Measurements from ENCODE around the gene OGN.
"Not testable (repeated sequence)": the region's sequence is repeated elsewhere in the genome, so short reads cannot be mapped to it uniquely, and the experiment has no call there.

The OGN gene

GRCh38 chr9:92404042-92404836 is at the start of gene OGN:
Gene OGN (minus strand): TSS chr9:92404578. CDS start chr9:92403407, 1,171 bp downstream.
- no peak for DNase-seq (ENCODE audit: low read depth)

DNA sequence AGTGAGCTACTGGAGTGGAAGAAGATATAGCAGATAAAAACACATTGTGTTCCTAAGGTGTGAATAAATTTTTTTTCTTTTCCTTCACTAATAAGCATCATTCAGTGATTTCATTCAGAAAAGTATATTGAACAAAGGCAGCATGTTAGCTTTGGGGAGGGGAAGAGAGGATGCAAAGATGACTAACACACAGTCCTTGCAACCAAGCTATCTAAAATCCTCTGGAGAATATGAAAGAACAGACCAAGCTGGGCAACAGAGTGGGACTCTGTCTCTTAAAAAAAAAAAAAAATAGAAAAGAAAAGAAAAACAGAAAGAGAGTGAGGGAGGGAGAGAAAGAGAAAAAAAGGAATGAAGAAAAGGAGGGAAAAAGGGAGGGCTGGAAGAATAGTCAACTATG is 42.2 kb upstream of the OGN start:
- DNase-seq (ENCODE audit: low read depth): no peak

DNA sequence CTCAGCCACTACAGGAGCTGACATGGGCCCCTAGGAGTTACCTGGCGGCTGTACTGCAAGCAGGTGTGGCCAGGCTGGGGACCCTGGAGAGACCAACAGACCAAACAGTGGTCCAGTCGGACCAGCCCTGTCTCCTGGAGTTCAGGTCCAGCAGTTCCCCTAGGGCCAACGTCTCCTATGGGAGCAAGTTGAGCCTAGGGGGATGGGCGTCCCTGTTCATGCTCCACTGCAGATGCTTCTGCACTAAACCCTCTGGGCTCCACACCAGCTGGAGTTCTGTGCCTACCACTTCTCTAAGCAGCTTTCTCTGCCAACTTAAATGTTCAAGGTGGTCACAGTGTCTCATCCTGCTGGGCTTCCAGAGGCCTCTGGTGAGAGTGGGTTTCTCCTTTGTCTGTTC is 40.5 kb upstream of the OGN start:
- no peak for DNase-seq (ENCODE audit: low read depth)

- DNase-seq (ENCODE audit: low read depth): no peak
Observed at GRCh38 chr9:92440751-92441046, 36.3 kb upstream of the OGN start.

DNA sequence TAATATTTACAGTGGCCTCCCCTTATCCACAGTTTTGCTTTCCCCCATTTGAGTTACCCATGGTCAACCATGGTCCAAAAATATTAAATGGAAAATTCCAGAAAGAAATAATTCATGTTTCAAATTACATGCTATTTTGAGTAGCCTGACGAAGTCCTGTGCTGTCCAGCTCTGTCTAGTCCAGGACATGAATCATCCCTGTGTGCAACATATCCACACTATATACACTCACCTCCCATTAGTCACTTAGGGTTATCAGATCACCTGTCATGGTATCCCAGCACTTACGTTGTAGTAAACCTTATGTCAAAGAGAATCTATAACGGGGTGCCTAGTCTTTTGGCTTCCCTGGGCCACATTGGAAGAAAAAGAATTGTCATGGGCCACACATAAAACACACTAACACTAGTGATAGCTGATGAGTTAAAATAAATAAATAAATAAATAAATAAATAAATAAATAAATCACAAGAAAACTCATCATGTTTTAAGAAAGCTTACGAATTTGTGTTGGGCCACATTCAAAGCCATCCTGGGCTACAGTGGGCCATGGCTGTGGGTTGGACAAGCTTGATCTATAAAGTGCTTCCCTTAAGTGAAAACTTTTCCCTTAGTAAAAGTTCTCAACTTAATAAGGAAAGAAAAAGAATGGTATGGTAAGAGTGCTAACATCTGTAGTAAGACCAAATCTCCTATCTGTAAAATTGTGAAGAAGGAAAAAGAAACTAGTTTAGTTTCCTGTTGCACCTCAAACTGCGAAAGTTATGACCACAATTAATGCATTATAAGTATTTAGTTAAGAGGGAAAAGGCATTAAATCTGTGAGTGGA is 35.8 kb upstream of the OGN start:
- no peak for DNase-seq (ENCODE audit: low read depth)

GRCh38 chr9:92438900-92439526 is 34.6 kb upstream of the OGN start:
- DNase-seq (ENCODE audit: low read depth): no peak

- DNase-seq (ENCODE audit: low read depth): no peak
Observed at GRCh38 chr9:92435263-92435662, 30.9 kb upstream of the OGN start.

GRCh38 chr9:92432972-92433548 is 28.7 kb upstream of the OGN start:
- no peak for DNase-seq (ENCODE audit: low read depth)

GRCh38 chr9:92432350-92432749 is 28.0 kb upstream of the OGN start:
- no peak for DNase-seq (ENCODE audit: low read depth)

DNA sequence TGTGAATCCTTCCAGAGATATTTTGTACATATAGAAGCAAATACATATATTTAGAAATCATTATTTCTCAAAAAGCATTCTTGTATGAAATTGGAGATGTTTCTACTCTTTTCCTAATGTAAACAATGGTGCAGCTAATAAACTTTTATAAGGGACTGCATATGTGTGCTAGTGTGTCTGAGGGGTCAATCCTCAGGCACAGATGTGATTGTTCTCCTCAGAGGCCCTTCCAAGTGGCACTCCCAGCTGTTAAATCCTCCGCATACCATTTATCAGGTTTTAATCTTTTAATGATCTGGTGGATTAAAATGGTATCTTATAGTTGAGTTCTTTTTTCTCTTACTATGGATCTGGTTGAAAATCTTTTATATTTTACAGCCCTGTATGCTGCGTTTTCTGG is 25.5 kb upstream of the OGN start:
- DNase-seq (ENCODE audit: low read depth): no peak

GRCh38 chr9:92426501-92427145 is 22.2 kb upstream of the OGN start:
- no peak for DNase-seq (ENCODE audit: low read depth)

DNA sequence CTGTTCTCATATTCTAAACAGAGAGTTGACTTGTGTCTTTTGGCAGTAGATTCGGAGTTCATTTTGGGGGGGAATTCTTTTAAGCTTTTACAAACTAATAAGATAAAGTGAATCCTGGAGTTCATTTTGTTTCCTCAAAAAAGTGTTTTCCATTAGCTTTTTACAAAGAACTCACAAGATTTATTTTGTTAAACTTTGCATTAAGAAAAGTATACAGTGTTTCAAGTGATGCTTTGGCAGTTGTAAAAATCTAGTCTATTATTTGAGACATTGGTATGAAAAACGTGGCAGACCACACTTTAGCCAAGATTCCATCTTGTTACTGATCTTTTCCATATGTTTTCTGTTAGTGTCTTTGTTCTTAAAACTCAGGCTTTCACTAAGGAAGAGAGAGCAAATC is 21.1 kb upstream of the OGN start:
- DNase-seq (ENCODE audit: low read depth): no peak

DNA sequence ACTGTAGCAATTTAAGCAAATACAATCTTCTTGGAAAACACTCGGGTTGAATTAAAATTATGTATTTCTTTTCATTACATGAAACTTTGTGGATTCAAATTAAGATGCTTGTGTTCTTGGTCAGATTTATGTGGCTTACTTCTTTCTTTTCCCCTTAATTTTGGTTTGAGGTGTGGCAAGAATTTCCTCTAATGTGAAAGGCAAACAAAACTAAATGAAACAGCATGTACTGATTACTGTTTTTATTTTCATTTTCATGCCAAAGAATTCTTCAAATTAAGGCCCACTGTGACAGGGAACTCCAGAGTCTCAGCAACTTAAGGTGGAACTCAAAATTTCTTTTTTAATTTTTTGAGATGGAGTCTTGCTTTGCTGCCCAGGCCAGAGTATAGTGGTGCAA is 20.0 kb upstream of the OGN start, which contains the start of gene OMD:
Gene OMD, minus strand, starts transcription at position 132 of the 400 bp plus-strand sequence. CDS start 6,913 bp downstream, outside the sequence.
- no peak for DNase-seq (ENCODE audit: low read depth)

- DNase-seq (ENCODE audit: low read depth): no peak
Observed at GRCh38 chr9:92423612-92424011, 19.2 kb upstream of the OGN start.

GRCh38 chr9:92422611-92423338 is 18.4 kb upstream of the OGN start:
- DNase-seq (ENCODE audit: low read depth): no peak

DNA sequence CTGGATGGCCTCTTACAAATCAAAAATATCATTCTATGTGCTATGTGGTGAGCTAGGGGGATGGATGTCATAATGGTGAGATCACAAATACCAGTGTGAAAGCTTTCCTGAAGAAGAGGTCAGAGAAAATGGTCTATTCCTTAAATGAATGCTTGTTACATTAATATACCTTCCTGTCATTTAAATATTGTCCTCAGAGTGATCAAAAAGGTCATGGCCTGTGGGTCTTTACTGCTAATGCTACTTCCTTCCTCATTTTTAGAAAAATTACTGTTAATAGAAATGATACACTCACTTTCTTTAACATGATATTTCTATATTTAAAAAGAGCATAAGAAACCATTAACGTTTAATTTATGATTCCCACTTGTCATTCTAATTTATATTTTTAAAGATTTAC is 10.2 kb upstream of the OGN start:
- DNase-seq (ENCODE audit: low read depth): no peak

GRCh38 chr9:92411157-92411556 is 6.8 kb upstream of the OGN start:
- not testable (repeated sequence) for DNase-seq (ENCODE audit: low read depth)

DNA sequence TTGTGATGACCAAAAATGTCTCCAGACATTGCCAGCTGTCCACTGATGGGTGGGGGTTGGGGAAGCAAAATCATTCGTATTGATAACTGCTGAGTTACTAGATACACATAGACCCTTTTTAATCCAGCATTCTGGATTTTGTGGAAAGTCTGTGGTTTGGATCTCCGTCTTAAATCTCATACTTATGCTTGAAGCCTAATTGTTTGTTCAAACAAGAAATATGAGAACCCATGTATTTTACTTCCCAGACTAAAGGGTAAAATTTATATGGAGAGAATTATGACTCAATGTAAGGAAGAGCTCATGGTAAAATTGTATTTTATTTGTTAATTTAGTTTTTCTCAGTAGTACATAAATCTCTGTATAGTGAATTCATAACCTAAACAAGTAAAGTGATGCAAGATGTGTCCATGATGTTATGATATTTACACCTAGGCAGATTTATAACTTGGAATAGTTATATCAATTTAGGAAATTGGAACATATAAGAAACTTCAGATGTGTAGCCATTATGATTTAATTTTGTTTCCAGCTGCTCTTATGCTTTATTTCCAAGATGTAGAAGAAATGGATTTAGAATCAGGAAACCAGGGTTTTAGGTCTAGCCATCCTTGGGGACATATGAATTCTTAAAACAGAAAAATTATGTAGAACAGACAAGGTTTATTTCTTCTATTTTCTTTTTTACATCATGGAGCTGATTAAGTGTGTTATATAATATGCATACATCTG is 4.5 kb upstream of the OGN start:
- DNase-seq (ENCODE audit: low read depth): no peak

- no peak for DNase-seq (ENCODE audit: low read depth)
Observed at GRCh38 chr9:92407818-92408217, 3.4 kb upstream of the OGN start.

DNA sequence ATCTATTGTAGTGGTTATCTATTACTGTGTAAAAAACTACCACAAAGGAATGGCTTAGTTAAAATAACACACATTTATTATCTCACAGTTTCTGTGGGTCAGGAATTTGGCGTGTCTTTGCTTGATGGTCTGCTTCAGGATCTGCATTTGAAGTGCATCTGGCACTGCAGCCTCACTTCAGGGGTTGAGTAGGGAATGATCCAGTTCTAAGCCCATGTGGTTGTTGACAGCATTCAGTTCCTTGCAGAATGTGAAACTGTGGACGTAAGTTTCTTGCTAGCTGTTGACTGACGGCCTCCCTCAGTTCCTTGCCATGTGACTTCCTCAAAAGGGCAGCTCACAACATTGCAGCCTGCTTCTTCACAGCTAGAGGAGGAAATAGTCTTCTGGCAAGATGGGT is 2.1 kb upstream of the OGN start:
- DNase-seq (ENCODE audit: low read depth): peak; percentile 8

DNA sequence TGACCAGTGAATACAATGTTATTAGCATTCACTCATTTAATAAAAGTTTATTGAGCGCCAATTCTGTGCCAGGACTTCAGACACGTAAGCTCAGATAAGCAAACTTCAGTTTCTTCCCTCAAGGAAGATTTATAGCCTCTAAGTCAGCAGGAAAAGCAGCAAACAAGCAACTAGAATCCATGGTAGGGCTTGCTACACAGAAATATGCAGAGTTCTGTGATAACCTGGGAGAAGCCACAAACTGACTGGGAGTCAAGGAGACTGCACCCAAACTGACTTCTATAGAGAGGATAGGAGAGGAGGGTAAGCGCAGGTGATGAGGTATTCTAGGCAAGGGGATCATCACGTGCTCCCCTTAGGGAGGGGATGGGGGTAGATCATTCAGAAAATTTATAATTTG is 1.4 kb upstream of the OGN start:
- DNase-seq (ENCODE audit: low read depth): no peak
